Germinal center (tissue), 1 donor: ENCODE data around the gene ZSCAN5A.
A peak's percentile ranks its signal among the peaks of the same experiment; 100 is the strongest.
"Not testable (repeated sequence)": the region's sequence is repeated elsewhere in the genome, so short reads cannot be mapped to it uniquely, and the experiment has no call there.

ENCODE experiments used
- DNase-seq: peaks from one replicate; pipeline ENCODE4 v3.0.0; 2012; ENCODE audit warnings: mixed read lengths, low spot score

ZSCAN5A gene

DNA sequence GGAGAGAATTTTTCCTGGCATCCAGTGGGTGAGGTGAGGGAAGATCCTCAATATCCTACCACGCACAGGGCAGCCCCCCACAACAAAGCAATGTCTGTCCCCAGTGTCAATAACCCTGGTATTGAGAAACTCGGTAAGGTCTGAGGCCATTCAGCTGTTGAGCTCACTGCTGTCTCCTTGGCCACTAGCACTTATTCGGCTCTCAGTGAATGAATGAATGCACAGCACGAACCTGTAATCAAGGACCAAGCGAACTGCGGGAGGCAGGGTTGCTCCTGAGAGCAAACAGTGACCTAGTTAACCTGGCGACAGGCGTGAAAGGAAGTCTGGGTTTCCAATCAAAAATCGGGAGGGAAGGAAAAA lies 640 bp downstream of the ZSCAN5A start:
- no peak for DNase-seq

DNA sequence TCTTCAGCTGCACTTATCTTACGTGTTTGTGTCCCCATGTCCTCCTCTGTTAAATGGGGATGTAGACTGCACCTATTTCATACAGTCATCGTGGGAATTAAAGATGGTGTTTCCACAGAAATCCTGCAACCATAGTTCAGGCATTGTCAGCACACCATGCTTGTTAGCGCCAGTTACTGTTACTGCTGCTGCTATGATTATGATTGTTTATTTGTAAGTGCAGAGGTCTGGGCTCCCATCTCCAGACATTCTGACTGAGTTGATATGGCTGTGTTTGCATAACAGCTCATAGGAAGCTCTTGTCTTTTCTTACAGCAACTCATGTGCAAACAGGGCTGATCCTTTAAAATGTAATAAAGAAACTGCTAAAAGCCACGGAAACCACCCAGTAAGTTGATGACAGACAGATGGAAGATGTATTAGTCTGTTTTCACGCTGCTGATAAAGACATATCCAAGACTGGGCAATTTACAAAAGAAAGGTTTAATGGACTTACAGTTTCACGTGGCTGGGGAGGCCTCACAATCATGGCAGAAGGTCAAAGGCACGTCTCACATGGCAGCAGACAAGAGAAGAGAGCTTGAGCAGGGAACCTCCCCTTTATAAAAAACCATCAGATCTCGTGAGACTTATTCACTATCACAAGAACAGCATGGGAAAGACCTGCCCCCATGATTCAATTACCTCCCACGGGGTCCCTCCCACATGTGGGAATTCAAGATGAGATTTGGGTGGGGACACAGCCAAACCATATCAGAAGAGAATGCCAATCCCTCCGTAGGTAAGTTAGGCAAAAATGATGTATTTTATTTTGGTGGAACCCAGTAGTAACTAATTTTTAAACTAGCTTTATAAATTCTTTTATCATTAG lies 1.6 kb downstream of the ZSCAN5A start:
- no peak for DNase-seq

DNA sequence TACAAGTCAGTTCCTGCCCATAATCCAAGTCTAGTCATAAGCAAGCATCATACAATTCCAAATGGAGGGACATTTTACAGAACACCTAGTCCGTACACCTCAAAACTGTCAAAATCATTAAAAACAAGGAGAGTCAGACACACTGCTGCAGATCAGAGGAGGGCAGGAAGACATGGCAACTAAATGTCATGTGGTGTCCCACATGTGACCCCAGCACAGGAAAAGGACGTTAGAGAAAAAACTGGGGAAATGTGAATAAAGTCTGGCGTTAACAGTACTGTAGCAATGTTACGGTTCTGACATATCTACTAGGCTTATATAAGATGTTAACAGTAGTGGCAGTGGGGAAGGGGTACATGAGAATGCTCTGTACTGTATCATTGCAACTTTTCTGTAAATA lies 2.3 kb downstream of the ZSCAN5A start:
- DNase-seq = no peak

DNA sequence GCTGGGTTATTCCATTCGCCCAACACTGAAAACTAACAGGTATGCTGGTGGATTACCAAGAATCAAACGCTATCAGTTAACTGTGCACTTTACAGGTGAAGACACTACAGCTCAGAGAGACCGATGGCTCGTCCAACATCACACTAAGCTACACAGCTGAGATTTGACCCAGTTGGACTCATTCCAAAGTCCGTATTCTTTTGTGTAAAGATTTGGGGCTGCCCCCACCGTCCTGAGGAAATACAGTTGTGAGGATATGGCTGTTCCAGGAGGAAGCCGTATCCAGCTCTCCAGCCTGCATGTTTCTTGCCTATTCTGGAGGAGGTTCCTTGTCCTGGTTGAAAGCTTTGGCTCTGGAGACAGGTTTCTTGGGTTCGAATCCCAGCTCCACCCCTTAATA lies 4.2 kb downstream of the ZSCAN5A start:
- DNase-seq = no peak

DNA sequence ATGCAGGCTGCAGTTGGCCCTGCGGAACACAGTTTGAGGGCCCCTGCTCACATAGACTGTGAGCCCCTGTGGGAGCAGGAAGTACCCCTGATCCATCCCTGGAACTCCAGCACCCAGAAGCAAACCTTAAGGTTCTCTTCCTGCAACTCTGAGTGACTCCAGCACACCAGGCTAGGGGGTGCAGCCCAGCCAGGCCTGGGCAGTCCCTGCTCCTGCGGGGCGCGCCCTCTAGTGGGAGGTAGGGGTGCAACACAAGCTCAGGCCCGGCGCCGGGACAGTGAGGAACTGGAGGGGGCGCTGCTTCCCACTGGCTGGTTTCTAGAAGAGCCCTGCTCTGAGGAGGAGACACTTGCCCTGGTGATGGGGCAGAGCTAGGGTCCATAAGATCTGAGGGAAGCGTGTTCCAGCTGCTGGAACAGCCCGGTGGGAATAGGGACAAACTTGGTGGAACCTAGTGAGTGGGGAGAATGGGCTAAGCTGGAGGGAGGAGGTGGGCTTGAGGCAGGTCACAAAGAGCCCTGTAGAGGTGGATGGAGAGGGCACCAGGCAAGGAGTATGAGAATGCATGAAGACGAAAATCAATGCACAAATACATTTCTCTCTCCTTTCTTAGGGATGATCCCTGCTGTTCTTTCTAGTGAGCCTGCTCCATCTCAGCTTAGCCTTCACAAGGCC lies 5.0 kb downstream of the ZSCAN5A start:
- DNase-seq = peak; percentile 76

DNA sequence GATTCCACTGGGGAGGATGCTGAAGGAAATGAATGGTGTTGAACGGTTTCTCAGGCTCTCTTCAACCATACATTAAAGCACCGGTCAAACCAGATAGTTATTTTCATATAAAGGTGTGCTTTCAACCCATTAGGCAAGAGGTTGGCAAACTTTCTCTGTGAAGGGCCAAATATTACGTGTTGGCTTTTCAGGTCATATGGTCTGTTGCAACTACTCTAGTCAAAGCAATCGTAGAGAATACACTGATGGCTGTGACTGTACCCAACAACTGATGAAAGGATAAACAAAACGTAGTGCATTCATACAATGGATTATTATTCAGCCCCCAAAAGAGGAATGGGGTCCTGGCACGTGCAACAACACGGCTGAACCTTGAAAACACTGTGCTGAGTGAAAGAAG lies 5.8 kb downstream of the ZSCAN5A start:
- no peak for DNase-seq

DNA sequence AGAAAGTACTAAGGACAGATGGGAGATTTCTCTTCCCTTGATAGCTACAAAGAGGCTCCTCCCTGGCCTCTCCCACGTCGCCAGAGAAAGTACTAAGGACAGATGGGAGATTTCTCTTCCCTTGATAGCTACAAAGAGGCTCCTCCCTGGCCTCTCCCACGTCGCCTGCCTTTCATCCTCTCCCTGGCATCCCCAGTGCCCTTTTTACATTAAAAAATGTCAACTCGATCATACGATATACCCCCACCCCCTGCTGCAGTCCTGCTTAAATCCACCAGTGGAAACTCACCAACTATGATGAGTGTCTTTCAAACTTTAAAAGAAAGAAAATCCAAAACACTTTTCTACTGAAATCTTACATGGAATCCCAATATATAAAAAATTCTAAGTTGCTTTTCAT lies 7.6 kb downstream of the ZSCAN5A start:
- DNase-seq = not testable (repeated sequence)

DNA sequence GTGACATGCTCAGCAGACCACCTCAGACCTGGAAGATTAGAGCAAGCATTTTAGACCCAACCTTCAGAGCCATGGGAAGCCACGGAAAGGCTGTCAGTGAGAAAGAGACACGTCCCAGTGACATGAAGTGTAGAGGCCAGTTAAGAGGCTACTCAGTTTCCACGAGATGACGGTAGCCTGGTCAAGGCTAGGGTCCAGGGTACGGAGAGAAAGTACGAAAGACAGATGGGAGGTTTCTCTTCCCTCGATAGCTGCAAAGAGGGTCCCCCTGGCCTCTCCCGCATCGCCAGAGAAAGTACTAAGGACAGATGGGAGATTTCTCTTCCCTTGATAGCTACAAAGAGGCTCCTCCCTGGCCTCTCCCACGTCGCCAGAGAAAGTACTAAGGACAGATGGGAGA lies 8.6 kb downstream of the ZSCAN5A start:
- DNase-seq = no peak

DNA sequence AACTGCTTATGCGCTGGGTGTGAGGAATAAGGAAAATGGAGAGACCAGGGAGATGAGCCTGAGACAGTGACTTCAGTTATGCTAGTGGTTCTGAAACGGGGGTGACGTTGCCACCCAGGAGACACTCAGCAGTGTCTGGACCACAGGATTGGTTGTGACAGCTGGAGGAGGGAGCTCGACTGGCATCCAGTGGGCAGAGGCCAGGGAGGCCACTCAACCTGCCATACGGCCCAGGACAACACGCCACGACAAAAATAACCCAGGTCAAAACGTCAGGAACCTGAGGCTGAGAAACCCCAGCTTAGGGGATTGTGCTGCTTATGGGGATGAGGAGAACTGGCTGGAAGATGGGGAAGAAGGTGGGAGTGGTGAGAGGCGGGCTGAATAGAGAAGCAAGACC lies 10.4 kb downstream of the ZSCAN5A start:
- no peak for DNase-seq

DNA sequence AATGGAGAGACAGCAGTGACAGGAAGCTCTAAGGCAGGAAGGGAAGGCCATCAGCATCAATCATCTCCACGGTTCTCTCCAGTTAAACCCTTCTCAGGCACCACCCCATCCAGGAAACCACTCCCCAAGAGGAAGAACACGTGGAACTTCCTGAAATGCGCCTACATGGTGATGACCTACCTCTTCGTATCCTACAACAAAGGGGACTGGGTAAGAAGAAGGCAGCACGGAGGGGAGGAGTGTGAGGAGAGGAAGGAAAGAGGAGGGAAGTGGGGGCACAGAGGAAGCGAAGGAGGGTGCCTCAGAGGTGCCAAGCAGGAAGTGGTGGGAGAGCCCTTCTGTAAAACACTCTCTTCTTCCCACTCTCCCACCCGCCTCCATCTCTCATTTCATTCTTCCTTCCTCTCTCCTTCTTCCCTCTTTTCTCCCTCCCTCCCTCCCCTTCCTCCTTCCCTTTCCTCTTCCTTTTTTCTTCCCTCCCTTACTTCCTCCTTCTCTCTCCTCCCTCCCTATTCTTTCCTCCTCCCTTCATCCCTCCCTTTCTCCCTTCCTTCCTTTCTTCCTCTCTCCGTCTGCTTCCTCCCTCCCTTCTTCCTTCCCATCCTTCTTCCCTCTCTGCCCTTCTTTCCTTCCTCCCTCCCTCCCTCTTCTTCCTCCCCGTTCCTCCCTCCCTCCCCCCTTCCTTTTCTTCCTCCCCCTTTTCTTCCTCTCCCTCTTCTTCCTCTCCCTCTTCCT lies 12.6 kb downstream of the ZSCAN5A start:
- DNase-seq = no peak

DNA sequence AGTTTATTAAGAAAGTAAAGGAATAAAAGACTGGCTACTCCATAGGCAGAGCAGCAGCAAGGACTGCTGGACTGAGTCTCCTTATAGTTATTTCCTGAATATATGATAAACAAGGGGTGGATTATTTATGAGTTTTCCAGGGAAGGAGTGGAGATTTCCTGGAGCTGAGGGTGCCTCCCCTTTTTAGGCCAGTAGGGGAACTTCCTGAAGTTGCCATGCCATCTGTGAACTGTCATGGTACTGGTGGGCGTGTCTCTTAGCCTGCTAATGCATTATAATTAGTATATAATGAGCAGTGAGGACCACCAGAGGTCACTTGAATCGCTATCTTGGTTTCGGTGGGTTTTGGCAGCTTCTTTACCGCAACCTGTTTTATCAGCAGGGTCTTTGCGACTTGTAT lies 13.5 kb downstream of the ZSCAN5A start:
- no peak for DNase-seq

DNA sequence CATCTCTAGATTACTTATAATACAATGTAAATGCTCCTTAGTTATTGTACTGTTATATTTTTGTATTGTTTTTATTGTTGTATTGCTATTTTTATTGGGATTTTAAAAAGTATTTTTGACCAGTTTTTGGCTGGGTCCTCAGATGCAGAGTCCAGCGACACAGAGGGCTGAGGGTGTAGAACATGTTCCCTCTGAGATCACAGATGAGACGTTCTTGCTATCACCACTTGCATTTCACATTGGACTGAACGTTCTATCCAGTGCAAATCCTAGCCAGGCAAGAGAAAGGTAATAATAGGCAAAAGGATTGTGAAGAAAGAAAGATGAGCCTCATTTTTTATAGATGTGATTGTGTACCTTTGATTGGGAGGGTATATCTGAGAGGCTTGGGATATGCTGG lies 15.0 kb downstream of the ZSCAN5A start:
- DNase-seq = no peak

DNA sequence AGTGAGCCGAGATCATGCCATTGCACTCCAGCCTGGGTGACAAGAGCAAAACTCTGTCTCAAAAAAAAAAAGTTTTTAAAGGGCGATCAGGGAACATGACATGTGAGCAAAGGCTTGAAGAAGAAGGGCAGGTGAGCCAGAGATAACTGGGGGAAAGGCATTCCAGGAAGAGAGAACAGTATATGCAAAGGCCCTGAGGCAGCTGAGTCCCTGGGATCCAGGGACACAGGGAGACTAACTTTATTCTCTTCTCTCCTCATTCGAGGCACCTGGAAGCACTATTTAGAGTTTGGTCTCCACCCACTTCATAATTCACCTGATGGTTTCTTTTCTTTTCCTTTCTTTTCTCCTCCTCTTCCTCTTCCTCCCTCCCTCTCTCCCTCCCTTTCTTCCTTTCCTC lies 17.6 kb downstream of the ZSCAN5A start:
- no peak for DNase-seq

DNA sequence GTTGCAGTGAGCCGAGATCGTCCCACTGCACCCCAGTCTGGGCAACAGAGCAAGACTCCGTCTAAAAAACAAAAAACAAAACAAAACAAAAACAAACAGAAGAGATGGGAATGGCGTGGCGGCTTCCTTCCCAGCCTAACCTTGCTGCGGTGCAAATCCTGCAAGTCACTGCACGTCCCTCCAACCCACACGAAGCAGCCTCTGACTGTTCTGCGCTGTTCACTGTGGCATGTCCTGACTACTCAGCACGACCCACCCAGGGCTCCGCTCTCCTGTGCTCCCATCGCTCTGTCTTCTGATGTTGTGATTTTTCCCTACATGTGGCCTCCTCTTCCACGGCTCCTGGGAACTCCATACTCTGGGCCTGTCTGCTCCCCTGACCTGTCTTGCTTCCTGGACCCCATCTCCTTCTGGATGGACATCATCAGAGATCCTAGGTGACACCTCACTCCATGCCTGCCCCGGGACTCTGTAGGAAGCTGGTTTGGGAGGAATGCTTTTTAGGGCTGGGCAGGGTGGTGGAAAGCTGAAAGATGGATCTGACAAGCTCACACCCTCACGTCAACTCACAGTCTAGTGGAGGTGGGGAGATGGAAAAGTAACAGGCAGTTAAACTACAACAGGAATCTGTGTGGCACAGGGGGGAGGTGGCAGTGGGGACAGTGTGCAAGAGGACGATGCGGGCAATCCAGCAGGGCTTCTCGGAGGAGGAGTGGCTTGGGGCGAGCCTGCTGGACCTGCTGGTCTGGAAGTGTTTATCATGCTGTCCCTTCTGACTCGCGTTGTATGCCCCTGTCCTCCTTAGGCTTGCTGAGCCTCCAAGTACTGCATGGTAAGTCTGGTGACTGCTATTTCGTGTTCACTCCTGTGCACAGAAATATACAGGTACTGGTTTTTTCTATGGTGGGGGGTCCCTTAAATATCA lies 18.8 kb downstream of the ZSCAN5A start:
- DNase-seq = no peak

DNA sequence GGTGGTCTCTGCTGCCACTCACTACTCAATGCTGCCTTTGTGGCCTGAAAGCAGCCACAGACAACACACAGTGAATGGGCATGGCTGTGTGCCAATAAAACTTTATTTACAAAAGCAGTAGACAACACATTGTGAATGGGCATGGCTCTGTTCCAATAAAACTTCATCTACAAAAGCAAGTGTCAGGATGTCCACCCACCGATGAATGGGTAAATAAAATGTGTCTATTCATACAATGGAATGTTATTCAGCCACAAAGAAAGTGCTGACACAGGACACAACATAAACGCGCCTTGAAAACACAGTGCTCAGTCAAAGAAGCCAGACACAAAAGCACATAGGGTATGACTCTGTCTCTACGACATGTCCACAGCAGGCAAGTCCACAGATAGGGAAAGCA lies 20.1 kb downstream of the ZSCAN5A start:
- no peak for DNase-seq

DNA sequence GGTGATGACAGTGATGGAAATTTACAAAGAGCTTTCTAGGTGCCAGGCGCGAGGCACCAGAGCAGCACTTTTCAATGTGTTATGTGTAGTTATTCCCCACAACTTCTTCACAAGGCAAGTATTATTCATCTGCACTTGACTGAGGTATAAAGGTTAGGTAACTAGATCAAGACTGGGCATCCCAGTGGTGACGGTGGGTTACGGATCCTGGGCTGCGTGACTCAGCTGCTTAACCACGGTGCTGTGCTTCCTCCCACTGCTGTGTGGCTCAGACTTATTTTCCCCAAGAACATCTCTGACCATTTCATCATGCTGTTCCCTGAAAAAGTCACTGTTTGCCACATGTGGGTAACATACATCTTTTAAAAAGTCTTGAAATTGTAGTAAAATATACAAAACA lies 22.8 kb downstream of the ZSCAN5A start:
- no peak for DNase-seq

DNA sequence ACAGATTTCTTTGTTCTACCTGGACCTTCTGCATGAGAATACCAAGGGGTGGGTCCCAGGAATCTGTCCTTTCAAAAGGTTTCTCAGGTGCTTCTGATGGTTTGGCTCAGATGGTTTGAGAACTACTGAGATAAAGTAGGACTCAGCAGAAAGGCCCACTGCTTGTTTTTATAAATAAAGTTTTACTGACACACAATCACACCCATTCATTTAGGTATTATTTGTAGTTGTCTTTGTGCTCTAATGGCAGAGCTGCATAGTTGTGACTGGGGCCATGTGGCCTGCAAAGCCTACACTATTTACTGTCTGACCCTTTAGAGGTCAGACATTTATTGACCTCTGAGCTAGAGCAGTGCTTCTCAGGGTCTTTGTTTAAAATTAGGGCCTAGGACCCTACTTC lies 24.5 kb downstream of the ZSCAN5A start:
- DNase-seq = no peak

DNA sequence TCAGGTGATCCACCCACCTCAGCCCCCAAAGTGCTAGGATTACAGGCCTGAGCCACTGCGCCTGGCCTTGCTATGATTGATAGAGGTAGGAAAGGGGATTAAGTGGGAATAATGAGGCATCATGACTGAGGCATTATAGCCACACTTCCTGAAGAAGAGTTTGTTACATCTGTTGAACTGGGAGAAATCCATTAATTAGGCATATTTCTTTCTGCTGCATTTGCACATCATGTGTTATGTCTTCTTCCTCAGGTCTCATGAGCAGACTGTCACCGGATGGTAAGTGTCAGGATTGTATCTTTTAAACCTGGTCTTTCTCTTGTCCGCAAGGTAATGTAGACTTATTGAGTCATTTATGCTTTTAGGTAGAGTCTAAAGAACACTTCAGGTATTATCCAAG lies 29.9 kb downstream of the ZSCAN5A start:
- no peak for DNase-seq

DNA sequence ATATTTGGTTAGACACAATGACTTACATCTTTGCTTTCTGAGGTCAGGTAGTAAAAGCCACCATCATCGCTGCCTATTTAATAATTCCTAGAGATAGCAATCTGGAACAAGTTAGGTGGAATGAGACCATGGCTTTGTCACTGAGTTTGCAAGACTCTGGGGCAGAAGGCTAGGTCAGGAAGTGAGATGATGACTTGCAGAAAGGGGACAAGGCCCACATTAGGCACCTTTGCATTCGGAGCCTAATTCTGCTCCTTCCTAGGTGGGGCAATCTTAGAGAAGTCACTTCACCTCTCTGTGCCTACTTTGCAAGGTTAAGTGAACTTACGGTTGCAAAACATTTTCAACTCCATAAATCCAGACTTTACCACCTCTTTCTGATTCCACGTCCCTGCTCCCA lies 31.8 kb downstream of the ZSCAN5A start:
- DNase-seq = no peak

DNA sequence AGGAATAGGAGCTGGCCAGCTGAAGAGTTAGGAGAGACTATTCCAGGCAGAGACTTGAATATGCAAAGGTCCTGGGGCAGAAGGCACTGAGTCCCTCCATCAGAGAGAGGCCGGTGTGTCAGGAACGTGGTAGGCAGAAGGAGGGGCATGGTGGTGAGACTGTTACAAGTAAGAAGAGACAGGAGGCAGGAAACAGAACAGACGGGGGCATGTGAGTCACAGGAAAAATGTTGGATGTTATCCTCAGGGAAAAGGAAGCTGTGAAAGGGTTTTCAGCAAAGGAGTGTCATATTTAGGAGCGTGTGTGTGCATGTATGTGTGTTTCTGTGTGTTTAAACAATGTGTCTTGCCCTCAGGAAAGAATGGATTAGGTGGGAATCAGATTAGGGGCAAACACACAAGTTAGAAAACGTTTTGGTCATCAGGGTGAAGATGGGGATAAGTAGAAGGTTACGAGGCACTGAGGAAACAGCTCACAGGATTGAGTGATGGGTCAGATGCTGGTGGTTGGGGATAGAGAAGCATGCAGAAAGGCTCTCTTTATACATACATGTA lies 41.0 kb downstream of the ZSCAN5A start:
- DNase-seq = no peak

DNA sequence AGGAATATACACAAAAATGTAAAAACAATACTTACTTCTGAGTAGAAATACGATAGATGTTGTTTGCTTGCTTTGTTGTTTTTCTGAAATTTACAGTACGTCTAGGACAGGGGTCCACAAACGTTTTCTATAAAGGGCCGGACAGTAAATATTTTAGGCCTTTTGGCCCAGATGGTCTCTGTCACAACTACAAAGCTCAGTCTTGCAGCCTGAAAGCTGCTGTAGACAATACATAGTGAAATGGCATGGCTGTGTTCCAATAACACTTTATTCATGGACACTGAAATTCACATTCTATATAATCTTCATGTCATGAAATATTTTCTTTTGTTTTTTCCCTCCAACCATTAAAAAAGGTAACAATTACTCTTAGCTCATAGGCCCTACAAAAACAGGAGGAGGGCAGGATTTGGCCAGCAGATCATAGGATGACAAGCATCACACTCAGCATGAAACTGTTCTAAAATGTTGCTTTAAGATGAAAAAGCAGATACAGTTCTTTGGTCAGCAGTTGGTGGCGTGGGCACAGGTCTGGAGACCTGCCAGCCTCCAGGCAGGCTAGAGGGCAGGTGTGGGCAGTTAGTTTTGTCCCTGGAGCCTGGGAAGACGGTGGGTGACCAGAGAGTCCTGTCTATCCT lies 42.4 kb downstream of the ZSCAN5A start, which contains the start of gene EDDM13:
EDDM13 (plus strand) TSS at position 588 of the 638 bp plus-strand sequence. CDS start 87 bp downstream, outside the sequence.
- DNase-seq = no peak
